Smooth muscle cell (in vitro differentiated cells): ENCODE results near the gene KCTD18. TPM values are rescaled to one million over a fixed set of nuclear protein-coding genes. Genes with fewer than 3 reads are reported as not detected.

ENCODE experiments used
- DNase-seq: peaks from one replicate; lab custom pipeline; 2025; ENCODE audit not compliant: unreplicated experiment; lab: John Stamatoyannopoulos, UW
- H2AFZ ChIP-seq: fragments of 200-600 bp; sonication (generic); 2 replicates; pipeline ENCODE4 v1.6.0; 2016; ENCODE audit warnings: antibody characterized with exemption, low read depth, mild to moderate bottlenecking
- H3F3A ChIP-seq: fragments of 200-600 bp; sonication (generic); 2 replicates; pipeline ENCODE4 v1.6.0; 2017; ENCODE audit warnings: antibody characterized with exemption, low read depth
- H3K27ac ChIP-seq: fragments of 200-600 bp; sonication (generic); 2 replicates; pipeline ENCODE4 v1.5.1; 2016; ENCODE audit warnings: low read depth, mild to moderate bottlenecking
- H3K27me3 ChIP-seq: fragments of 200-600 bp; sonication (generic); 2 replicates; pipeline ENCODE4 v1.6.1; 2016; ENCODE audit warnings: low read depth, mild to moderate bottlenecking
- H3K36me3 ChIP-seq: fragments of 200-600 bp; sonication (generic); 2 replicates; pipeline ENCODE4 v1.5.1; 2016; ENCODE audit warnings: low read depth
- H3K4me1 ChIP-seq: fragments of 200-600 bp; sonication (generic); 2 replicates; pipeline ENCODE4 v1.5.1; 2016; ENCODE audit warnings: low read depth
- H3K4me2 ChIP-seq: fragments of 200-600 bp; sonication (generic); 2 replicates; pipeline ENCODE4 v1.6.0; 2016; ENCODE audit warnings: mild to moderate bottlenecking
- H3K4me3 ChIP-seq: fragments of 200-600 bp; sonication (generic); 2 replicates; pipeline ENCODE4 v1.5.1; 2016; ENCODE audit warnings: mild to moderate bottlenecking
- H3K79me2 ChIP-seq: fragments of 200-600 bp; sonication (generic); 2 replicates; pipeline ENCODE4 v1.6.0; 2016; ENCODE audit warnings: low read depth, mild to moderate bottlenecking
- H3K9ac ChIP-seq: fragments of 200-600 bp; sonication (generic); 2 replicates; pipeline ENCODE4 v1.6.0; 2016; ENCODE audit warnings: low read depth
- H3K9me3 ChIP-seq: fragments of 200-600 bp; sonication (generic); replicated peaks from 2 replicates; pipeline ENCODE4 v1.5.1; 2016; ENCODE audit warnings: low read depth
- H4K20me1 ChIP-seq: fragments of 200-600 bp; sonication (generic); 2 replicates; pipeline ENCODE4 v1.6.0; 2016; ENCODE audit warnings: low read depth
- CTCF ChIP-seq: fragments of 200-600 bp; sonication (generic); IDR thresholded peaks from 2 replicates; pipeline ENCODE4 v1.5.1; 2017; ENCODE audit warnings: borderline replicate concordance, mild to moderate bottlenecking, antibody characterized with exemption; ENCODE audit not compliant: insufficient read depth, poor library complexity, severe bottlenecking
- whole genome bisulfite sequencing: methylation state at CpG from one replicate; pipeline ENCODE4 v1.1.7; 2016; ENCODE audit warnings: low lambda C conversion rate; 5-methylcytosine and 5-hydroxymethylcytosine counted together
- polyA plus RNA-seq: library from polyadenylated mRNA; unstranded; fragments of >200 nt; fragmentation: Nextera tagmentation; extraction: Ambion mirVana; gene quantifications from 2 replicates; pipeline ENCODE4 v1.2.1, GENCODE V29; 2016
- total RNA-seq: library from RNA; depleted of rRNA; stranded (reverse); fragments of >200 nt; gene quantifications from 2 replicates; pipeline ENCODE4 v1.2.3, GENCODE V29; 2014

KCTD18 gene
- total and polyA plus RNA-seq, 2 experiments from 2014 or later: 10.3 to 10.9 TPM

DNA sequence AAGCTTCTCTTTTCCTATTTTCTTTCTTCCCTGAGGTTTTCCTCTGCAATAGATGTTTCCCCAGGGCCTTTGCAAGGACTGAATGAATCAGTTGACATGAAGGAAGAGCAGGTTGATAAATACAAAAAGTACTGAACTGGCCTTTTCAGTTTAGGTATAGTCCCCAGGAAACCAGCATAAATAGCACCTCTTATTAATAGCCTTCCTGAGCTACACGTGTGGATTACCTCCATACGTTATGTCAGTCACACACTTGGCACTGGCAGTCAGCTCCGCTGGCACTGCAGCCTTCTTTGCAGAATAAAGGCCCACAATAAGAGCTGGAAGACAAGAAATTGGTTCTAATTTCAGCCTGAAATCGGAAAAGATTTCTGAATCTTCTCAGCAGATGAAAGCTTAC is 60.7 kb downstream of the KCTD18 start:
- TF ChIP-seq CTCF: no peak
- Histone ChIP-seq H3F3A (peaks cover 18% of the 10 kb centered on the region), H3K9ac (no peak overlapping the region), H3K4me1 (no peaks in the 10 kb centered on the region), H2AFZ (no peak overlapping the region), H3K4me3 (no peak overlapping the region), H3K9me3 (no peaks in the 10 kb centered on the region), H3K79me2 (peaks cover 5% of the 10 kb centered on the region), H3K4me2 (no peak overlapping the region), H3K27me3 (no peaks in the 10 kb centered on the region), H4K20me1 (peaks cover 34% of the 10 kb centered on the region), H3K36me3 (peaks cover 4% of the 10 kb centered on the region), H3K27ac (no peak overlapping the region)
- DNase-seq: no peak
- 96% methylated on average over 4 of the region's 4 CpGs for WGBS

DNA sequence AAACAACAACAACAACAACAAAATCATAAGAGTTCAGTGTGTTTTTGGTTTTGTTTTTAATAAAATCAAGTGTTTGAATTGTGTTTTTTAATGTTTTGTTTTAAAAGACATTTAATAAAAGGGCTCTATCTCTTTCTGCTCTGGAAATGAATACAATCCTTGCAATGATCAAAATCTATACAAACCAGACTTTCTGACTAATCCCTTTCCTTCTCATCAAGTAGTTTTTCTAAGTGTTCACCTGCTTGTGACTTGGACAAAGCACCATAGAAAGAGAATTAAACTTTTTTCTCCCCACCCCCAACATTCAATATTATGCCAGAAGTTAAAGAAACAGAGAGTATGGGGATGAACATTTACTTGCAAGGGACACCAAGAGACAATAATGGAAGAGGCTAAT is 61.4 kb downstream of the KCTD18 start:
- Histone ChIP-seq H2AFZ (no peak overlapping the region), H3K36me3 (peaks cover 4% of the 10 kb centered on the region), H3K79me2 (peaks cover 5% of the 10 kb centered on the region), H3K9me3 (no peaks in the 10 kb centered on the region), H3K4me3 (no peak overlapping the region), H3K27me3 (no peaks in the 10 kb centered on the region), H3K4me1 (no peaks in the 10 kb centered on the region), H4K20me1 (peaks cover 27% of the 10 kb centered on the region), H3K9ac (no peak overlapping the region), H3F3A (peaks cover 17% of the 10 kb centered on the region), H3K4me2 (no peak overlapping the region), H3K27ac (peak overlapping the region; percentile 10)
- TF ChIP-seq CTCF: no peak
- DNase-seq: no peak

GRCh38 chr2:200447139-200447855 is 62.6 kb downstream of the KCTD18 start:
- Histone ChIP-seq H3K4me1 (no peaks in the 10 kb centered on the region), H3K4me2 (no peak overlapping the region), H3K27ac (peak overlapping the region; percentile 16), H4K20me1 (peaks cover 27% of the 10 kb centered on the region), H3F3A (peaks cover 13% of the 10 kb centered on the region), H3K36me3 (peaks cover 4% of the 10 kb centered on the region), H3K4me3 (no peak overlapping the region), H3K79me2 (peaks cover 5% of the 10 kb centered on the region), H3K9ac (no peak overlapping the region), H3K27me3 (no peaks in the 10 kb centered on the region), H3K9me3 (no peaks in the 10 kb centered on the region), H2AFZ (no peak overlapping the region)
- WGBS: 84% methylated on average over 4 of the region's 4 CpGs
- TF ChIP-seq CTCF: no peak
- no peak for DNase-seq

DNA sequence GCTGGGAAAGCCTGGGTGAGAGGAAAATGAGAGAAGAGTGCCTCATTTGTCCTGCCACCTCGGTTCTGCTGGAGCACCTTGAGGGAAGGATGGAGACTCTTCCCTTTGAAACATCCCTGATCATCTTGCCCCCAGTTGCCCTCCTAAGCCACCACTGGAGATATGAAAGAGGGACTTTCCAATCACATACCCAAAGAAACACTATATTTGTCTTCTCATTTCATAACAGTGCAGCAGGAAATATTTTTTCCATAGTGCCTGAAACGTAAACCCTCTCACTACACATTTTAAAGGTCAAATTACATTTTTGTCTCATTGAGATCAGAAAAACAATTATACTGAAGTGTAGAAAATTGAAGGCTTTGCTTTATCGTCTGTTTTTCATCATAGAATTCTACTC is 63.3 kb downstream of the KCTD18 start:
- Histone ChIP-seq H3K9ac (no peak overlapping the region), H2AFZ (no peak overlapping the region), H3K4me2 (no peak overlapping the region), H3K36me3 (peaks cover 6% of the 10 kb centered on the region), H3K27me3 (no peaks in the 10 kb centered on the region), H3K4me3 (no peak overlapping the region), H3F3A (peaks cover 15% of the 10 kb centered on the region), H3K9me3 (no peaks in the 10 kb centered on the region), H3K79me2 (peaks cover 12% of the 10 kb centered on the region), H3K27ac (peak overlapping the region; percentile 16), H4K20me1 (peaks cover 34% of the 10 kb centered on the region), H3K4me1 (no peaks in the 10 kb centered on the region)
- no peak for TF ChIP-seq CTCF
- WGBS: 94% methylated on average over 3 of the region's 3 CpGs
- DNase-seq: no peak
